Ovary (tissue), 9 donors: ENCODE data around the gene EVX2. TPM values are rescaled to one million over a fixed set of nuclear protein-coding genes. Genes with fewer than 3 reads are reported as not detected.

Experiments
- DNase-seq, 5 donors: peaks; one replicate each; pipeline ENCODE4 v3.0.0-alpha.2; 2019 to 2020
- H3K27ac ChIP-seq, 2 donors: fragments of 200-600 bp; one replicate each; pipeline versions ENCODE4 v1.5.1 to v1.8.0; 2019 to 2022
- H3K27me3 ChIP-seq: fragments of 200-600 bp; one replicate; pipeline ENCODE4 v1.8.0; 2022
- H3K36me3 ChIP-seq: fragments of 200-600 bp; sonication (generic); one replicate; pipeline ENCODE4 v1.5.1; 2019
- H3K4me1 ChIP-seq: one replicate; pipeline ENCODE4 v1.8.1; 2013; ENCODE audit warnings: mild to moderate bottlenecking, moderate library complexity; ENCODE audit not compliant: insufficient read depth
- H3K4me3 ChIP-seq: fragments of 200-600 bp; sonication (generic); one replicate; pipeline ENCODE4 v1.5.1; 2017
- H3K9me3 ChIP-seq, 2 donors: fragments of 200-600 bp in 1 of 2; sonication (generic) in 1 of 2; one replicate each; pipeline versions ENCODE4 v1.5.1 to v1.8.1; 2013 to 2019; ENCODE audit warnings: mild to moderate bottlenecking in 1 of 2, moderate library complexity in 1 of 2
- EP300 ChIP-seq: sonication (generic); formaldehyde crosslinking; IDR thresholded peaks from one replicate; pipeline ENCODE4 v1.6.1; 2017; ENCODE audit warnings: antibody characterized with exemption
- POLR2A ChIP-seq: fragments of 450-650 bp; IDR thresholded peaks from one replicate; pipeline ENCODE4 v1.6.1; 2017; ENCODE audit warnings: antibody characterized with exemption, mild to moderate bottlenecking, moderate library complexity
- WGBS, 3 donors: extraction: QIAGEN DNeasy Blood & Tissue Kit in 1 of 3; methylation state at CpG; one replicate each; pipeline versions ENCODE4 v1.1.5 to v1.1.7; 2013 to 2017; 5-methylcytosine and 5-hydroxymethylcytosine counted together
- intact Hi-C, 4 donors: fragments of 100-400 bp; cut with DNase I; formaldehyde crosslinking; loops; one replicate each; pipeline versions ENCODE4 v1.11.0 to v1.15.1; 2022 to 2023
- polyA plus RNA-seq, 2 donors: library from polyadenylated mRNA; stranded (reverse); fragments of 200-250 nt in 1 of 2; fragments of 350-450 nt in 1 of 2; fragmentation: Illumina TruSeq in 1 of 2; extraction: RNeasy Lipid Tissue Mini Kit (QIAGEN cat#74804) in 1 of 2; gene quantifications; one replicate each; pipeline ENCODE4 v1.2.3, GENCODE V29; 2013 to 2014
- total RNA-seq, 7 donors: library from RNA; depleted of rRNA in 2 of 7; stranded (reverse); fragments of >200 nt in 2 of 7; fragmentation: NEBNext Ultra II Directional in 3 of 7; extraction: Animal tissue kit (Norgen Biotek cat#: 25700) in 3 of 7; gene quantifications; one replicate each; pipeline versions ENCODE4 v1.1.0 to v1.2.4, GENCODE V29; 2016 to 2023
- TF ChIP-seq, protein P1 (sequence below), 3 donors: fragments of 450-650 bp in 2 of 3; fragments of 200-600 bp in 1 of 3; IDR thresholded peaks; one replicate each; pipeline versions ENCODE4 v1.5.1 to v1.8.0; 2016 to 2022; ENCODE audit warnings: antibody characterized with exemption in 3 of 3, mild to moderate bottlenecking in 1 of 3
- donor health status: DM: no; HTN: no; CAD: no; lungs with moderate emphysema.
- donor health status: DM: no; HTN: no; CAD: no.
- donor health status: Bipolar disorder and iron deficiency.
- donor health status: DM: yes; HTN: yes; CAD: no.
- donor health status: DM: no; HTN: no; CAD: no.
- donor health status: DM: yes; HTN: yes; CAD: no.

EVX2 gene
- total and polyA plus RNA-seq, 9 donors = not detected

DNA sequence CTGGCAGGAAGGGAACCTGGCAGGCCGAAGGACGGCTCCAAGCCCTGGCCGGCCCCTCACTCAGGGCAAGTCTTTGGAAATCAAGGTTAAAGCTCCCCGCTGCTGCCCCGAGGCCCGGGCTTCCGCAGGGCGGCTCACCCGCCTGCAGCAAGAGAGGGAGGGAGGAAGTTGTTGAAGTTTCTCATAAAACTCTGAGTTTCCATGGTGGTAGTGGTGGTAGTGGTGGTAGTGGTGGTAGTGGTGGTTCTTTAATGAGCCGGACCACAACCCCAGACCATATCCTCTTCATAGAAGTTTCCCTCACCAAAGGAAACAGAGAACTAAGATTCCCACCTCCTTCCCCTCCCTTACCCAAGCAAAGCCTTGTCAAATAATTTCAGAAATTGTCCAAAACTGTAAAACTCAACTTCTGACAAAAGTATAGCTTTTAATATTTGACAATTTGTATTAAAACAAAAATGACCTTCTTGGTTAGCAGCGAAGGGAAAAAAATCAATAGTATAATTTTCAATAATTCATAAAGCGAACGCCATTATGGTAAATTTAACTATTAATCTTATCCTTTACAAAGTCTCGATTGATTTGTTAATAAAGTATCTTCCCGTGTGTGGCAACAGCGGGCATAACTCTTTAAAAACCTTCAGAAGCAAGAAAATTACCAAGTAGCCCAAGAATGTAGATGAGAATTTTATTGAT lies 31.3 kb upstream of the EVX2 start:
- Histone ChIP-seq H3K27ac (no peak overlapping the region), H3K4me1 (no peaks in the 10 kb centered on the region), H3K9me3 (no peaks in the 10 kb centered on the region), H3K27me3 (peaks cover 6% of the 10 kb centered on the region), H3K36me3 (no peaks in the 10 kb centered on the region), H3K4me3 (peak overlapping the region; percentile 33)
- DNase-seq = peak in 1 of 5 donors; percentile 9
- TF ChIP-seq EP300 (no peak), POLR2A (no peak)
- TF ChIP-seq, protein P1, sequence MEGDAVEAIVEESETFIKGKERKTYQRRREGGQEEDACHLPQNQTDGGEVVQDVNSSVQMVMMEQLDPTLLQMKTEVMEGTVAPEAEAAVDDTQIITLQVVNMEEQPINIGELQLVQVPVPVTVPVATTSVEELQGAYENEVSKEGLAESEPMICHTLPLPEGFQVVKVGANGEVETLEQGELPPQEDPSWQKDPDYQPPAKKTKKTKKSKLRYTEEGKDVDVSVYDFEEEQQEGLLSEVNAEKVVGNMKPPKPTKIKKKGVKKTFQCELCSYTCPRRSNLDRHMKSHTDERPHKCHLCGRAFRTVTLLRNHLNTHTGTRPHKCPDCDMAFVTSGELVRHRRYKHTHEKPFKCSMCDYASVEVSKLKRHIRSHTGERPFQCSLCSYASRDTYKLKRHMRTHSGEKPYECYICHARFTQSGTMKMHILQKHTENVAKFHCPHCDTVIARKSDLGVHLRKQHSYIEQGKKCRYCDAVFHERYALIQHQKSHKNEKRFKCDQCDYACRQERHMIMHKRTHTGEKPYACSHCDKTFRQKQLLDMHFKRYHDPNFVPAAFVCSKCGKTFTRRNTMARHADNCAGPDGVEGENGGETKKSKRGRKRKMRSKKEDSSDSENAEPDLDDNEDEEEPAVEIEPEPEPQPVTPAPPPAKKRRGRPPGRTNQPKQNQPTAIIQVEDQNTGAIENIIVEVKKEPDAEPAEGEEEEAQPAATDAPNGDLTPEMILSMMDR (IDR thresholded peaks at IDR 0.05) = no peak
- WGBS, 3 donors = 61 to 95% (median 88%) methylated on average over 16 of the region's 16 CpGs
- intact Hi-C loops = loop anchor here in 1 of 4 donors (5.0 kb wide), 1 partner anchor 1032 kb away; no protein-coding TSS in a partner anchor

GRCh38 chr2:176114120-176114929 lies 30.6 kb upstream of the EVX2 start:
- H3K4me1 ChIP-seq = no peaks in the 10 kb centered on the region
- 57 to 86% (median 83%) methylated on average over 26 of the region's 26 CpGs for WGBS, 3 donors
- peak overlapping the region; percentile 33 for H3K4me3 ChIP-seq
- H3K36me3 ChIP-seq = no peaks in the 10 kb centered on the region
- no peaks in the 10 kb centered on the region for H3K9me3 ChIP-seq
- intact Hi-C loops = no loop called here
- DNase-seq = no peak
- TF ChIP-seq POLR2A (no peak), EP300 (no peak)
- TF ChIP-seq, protein P1 (IDR thresholded peaks at IDR 0.05) = no peak
- H3K27me3 ChIP-seq = peaks cover 6% of the 10 kb centered on the region
- H3K27ac ChIP-seq = no peak overlapping the region

DNA sequence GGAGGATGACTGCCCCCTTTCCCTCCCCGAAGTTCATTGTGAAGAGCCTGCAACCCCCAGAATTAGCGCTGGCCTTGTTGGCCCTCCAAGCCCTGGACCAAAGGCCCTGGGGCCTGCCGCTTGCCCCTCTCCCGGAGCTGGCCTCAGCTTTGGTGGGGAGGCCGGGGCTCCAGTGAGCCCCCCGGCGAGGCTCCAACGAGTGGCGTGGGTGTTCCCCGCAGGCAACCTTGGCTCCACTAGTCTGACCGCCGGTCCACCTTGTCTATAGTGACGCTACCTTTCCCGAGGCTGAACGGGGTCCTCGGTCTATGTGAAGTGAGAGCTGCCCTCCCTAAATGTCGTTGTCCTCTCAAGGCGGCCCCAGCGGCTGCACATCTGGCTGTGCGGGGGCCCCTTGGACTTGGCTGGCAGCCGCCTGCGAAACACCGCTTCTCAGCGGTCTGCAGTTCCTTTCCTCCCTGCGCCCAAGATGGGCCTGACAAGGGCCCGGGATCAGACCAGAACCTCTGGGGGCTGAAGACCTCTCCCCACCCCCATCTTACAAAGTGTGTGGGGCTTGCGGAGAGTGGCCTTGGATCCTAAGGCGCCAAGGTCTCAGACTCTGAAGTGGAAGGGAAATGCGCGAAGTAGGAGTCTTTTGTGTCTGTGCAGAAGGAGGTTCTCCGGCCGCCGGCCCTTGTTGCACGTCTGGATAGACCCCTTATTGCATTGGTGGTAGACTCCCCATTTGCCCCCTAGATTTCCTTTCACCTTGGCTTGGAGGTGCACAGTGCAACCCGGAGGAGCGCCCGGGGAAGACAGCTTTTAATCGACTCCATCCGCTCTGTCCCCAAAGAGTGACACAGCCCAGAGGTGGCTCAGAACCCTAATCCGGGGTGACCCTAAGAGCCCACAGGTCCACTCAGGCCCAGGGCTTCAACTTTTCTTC lies 28.9 kb upstream of the EVX2 start:
- Histone ChIP-seq H3K36me3 (no peaks in the 10 kb centered on the region), H3K9me3 (no peaks in the 10 kb centered on the region), H3K4me1 (peaks cover 3% of the 10 kb centered on the region), H3K4me3 (peak overlapping the region; percentile 29), H3K27ac (no peak overlapping the region), H3K27me3 (peaks cover 6% of the 10 kb centered on the region)
- TF ChIP-seq POLR2A = no peak
- no peak for TF ChIP-seq EP300
- TF ChIP-seq, protein P1 (IDR thresholded peaks at IDR 0.05) = no peak
- 49 to 53% (median 51%) methylated on average over 38 to 40 of the region's 40 CpGs for WGBS, 3 donors
- intact Hi-C loops = no loop called here
- peak in 1 of 5 donors; percentile 14 for DNase-seq

DNA sequence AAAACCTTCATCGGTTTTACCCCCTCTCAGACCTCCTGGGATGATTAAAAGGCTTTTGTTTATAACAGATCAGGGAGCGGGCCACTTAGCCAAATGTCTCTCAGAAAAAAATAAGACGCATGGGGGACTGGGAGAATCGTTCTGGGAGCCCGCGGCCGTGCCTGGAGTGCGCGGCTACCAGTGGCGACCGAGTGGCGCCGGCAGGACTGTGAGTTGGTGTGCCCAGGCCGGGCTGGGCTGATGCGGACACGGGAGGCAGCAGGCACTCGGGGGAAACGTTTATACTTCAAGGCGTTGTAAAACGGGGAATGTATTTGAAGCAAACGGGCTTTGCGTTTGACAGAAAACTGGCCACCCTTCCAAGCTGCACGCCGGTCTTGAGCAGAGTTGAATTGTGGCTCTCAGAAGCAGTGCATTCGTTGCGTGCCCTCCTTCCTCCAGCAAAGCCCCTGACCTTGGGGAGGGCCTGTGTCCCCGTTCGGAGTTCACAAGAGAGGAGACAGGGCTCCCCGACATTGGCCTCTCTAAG lies 28.1 kb upstream of the EVX2 start:
- Histone ChIP-seq H3K9me3 (no peaks in the 10 kb centered on the region), H3K4me1 (peaks cover 5% of the 10 kb centered on the region), H3K27me3 (peaks cover 6% of the 10 kb centered on the region), H3K4me3 (peak overlapping the region; percentile 29), H3K27ac (no peak overlapping the region), H3K36me3 (no peaks in the 10 kb centered on the region)
- peak in 1 of 5 donors; percentile 10 for DNase-seq
- 28 to 49% (median 31%) methylated on average over 29 of the region's 29 CpGs for WGBS, 3 donors
- TF ChIP-seq EP300 (no peak), POLR2A (no peak)
- TF ChIP-seq, protein P1 (IDR thresholded peaks at IDR 0.05) = no peak
- intact Hi-C loops = no loop called here
